ENCODE data around the gene ARL6IP4.

ARL6IP4 gene

GRCh38 chr12:122944605-122945592, 35.6 kb upstream of the ARL6IP4 start:
- TF ChIP-seq POLR2AphosphoS5 (IDR thresholded peaks at IDR 0.05; ENCODE audit: low read depth, low read length) (no peak), FOXP2 (optimal IDR thresholded peaks at IDR 0.05; ENCODE audit: borderline replicate concordance, extremely low read depth, extremely low read length, insufficient read depth) (no peak), REST (IDR thresholded peaks at IDR 0.05; ENCODE audit: insufficient read depth in 1 of 2, low read depth in 2 of 2, low read length in 2 of 2) (no peak), SIN3A (IDR thresholded peaks at IDR 0.05; ENCODE audit: borderline replicate concordance, insufficient read depth, low read length) (no peak), TAF1 (IDR thresholded peaks at IDR 0.05; ENCODE audit: borderline replicate concordance, insufficient read depth, low read length) (no peak)

GRCh38 chr12:122946690-122947341, 33.7 kb upstream of the ARL6IP4 start:
- TF ChIP-seq SIN3A (IDR thresholded peaks at IDR 0.05; ENCODE audit: borderline replicate concordance, insufficient read depth, low read length): no peak
- no peak for TF ChIP-seq TAF1 (IDR thresholded peaks at IDR 0.05; ENCODE audit: borderline replicate concordance, insufficient read depth, low read length)
- peak; percentile 96 for TF ChIP-seq FOXP2 (optimal IDR thresholded peaks at IDR 0.05; ENCODE audit: borderline replicate concordance, extremely low read depth, extremely low read length, insufficient read depth)
- no peak for TF ChIP-seq REST (IDR thresholded peaks at IDR 0.05; ENCODE audit: insufficient read depth in 1 of 2, low read depth in 2 of 2, low read length in 2 of 2)
- TF ChIP-seq POLR2AphosphoS5 (IDR thresholded peaks at IDR 0.05; ENCODE audit: low read depth, low read length): no peak

- TF ChIP-seq REST (IDR thresholded peaks at IDR 0.05; ENCODE audit: insufficient read depth in 1 of 2, low read depth in 2 of 2, low read length in 2 of 2): no peak
Observed at GRCh38 chr12:122947352-122947792, 33.1 kb upstream of the ARL6IP4 start.

- TF ChIP-seq REST (IDR thresholded peaks at IDR 0.05; ENCODE audit: insufficient read depth in 1 of 2, low read depth in 2 of 2, low read length in 2 of 2) (0 out of 4 replicates have a peak, but pooled peaks of 1 of the 2 experiments have one; percentile 38), SIN3A (IDR thresholded peaks at IDR 0.05; ENCODE audit: borderline replicate concordance, insufficient read depth, low read length) (no peak)
Observed at GRCh38 chr12:122948605-122949004, 31.9 kb upstream of the ARL6IP4 start.

Measured in PFSK-1 (cell line).